ENCODE data around the gene FARP2.
A peak's percentile ranks its signal among the peaks of the same experiment; 100 is the strongest.
"Not testable (repeated sequence)": the region's sequence is repeated elsewhere in the genome, so short reads cannot be mapped to it uniquely, and the experiment has no call there.

Gene FARP2, protein sequence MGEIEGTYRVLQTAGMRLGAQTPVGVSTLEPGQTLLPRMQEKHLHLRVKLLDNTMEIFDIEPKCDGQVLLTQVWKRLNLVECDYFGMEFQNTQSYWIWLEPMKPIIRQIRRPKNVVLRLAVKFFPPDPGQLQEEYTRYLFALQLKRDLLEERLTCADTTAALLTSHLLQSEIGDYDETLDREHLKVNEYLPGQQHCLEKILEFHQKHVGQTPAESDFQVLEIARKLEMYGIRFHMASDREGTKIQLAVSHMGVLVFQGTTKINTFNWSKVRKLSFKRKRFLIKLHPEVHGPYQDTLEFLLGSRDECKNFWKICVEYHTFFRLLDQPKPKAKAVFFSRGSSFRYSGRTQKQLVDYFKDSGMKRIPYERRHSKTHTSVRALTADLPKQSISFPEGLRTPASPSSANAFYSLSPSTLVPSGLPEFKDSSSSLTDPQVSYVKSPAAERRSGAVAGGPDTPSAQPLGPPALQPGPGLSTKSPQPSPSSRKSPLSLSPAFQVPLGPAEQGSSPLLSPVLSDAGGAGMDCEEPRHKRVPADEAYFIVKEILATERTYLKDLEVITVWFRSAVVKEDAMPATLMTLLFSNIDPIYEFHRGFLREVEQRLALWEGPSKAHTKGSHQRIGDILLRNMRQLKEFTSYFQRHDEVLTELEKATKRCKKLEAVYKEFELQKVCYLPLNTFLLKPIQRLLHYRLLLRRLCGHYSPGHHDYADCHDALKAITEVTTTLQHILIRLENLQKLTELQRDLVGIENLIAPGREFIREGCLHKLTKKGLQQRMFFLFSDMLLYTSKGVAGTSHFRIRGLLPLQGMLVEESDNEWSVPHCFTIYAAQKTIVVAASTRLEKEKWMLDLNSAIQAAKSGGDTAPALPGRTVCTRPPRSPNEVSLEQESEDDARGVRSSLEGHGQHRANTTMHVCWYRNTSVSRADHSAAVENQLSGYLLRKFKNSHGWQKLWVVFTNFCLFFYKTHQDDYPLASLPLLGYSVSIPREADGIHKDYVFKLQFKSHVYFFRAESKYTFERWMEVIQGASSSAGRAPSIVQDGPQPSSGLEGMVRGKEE

GRCh38 chr2:241355983-241356870 is at the start of gene FARP2:
Gene FARP2, plus strand, starts transcription at chr2:241356285. Its CDS starts 16,823 bp downstream, at chr2:241373108.
- peak; percentile 99 for DNase-seq

DNA sequence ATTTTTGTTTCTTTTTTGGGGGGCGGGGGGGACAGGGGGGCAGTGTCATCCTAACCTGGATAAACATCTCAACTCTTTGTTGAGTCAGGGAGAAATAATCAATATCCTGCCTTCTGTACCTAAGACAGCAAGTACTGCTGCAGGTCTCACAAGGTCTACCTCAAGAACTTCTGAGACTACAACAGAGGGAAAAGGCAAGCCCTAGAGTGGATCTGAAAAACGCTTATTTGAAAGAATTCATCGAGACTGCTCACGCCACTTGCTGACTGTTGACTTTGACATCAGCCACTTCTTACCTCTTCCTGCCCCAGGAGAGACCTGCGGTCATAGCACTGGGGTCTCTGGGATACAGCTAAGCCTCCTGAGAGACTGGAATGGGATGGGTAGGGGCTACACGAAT is 49.0 kb upstream of the FARP2 start:
- no peak for DNase-seq

- DNase-seq: no peak
These were observed 47.8 kb upstream of the FARP2 start for GRCh38 chr2:241308267-241308666.

- DNase-seq: no peak
These were observed 47.1 kb upstream of the FARP2 start for GRCh38 chr2:241308832-241309500.

GRCh38 chr2:241309684-241310117 is 46.4 kb upstream of the FARP2 start:
- no peak for DNase-seq

DNA sequence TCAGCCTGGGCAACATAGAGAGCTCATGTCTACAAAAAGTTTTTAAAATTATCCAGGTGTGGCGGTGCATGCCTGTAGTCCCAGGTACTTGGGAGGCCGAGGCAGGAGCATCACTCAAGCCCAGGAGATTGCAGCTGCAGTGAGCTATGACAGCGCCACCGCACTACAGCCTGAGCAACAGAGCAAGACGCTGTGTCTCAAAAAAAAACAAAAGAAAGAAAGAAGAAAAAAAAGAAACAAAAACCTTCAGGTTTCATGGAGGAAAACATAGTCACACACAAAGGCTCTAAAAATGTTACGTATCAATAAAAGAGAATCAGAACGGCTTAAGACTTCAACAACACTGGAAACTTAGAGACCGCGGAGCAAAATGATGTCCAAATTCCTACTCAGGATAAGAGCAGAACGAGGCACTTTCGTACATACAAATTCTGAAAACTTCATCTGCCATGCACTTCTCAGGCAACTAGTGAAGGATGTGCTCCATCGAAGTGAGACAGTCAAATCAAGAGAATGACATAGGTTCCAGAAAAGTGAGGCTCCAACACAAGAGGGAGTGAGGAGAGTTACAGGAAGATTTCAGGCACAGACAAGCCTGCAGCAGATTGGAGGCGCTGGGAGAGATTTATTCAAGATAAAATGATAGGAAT is 45.0 kb upstream of the FARP2 start:
- no peak for DNase-seq

DNA sequence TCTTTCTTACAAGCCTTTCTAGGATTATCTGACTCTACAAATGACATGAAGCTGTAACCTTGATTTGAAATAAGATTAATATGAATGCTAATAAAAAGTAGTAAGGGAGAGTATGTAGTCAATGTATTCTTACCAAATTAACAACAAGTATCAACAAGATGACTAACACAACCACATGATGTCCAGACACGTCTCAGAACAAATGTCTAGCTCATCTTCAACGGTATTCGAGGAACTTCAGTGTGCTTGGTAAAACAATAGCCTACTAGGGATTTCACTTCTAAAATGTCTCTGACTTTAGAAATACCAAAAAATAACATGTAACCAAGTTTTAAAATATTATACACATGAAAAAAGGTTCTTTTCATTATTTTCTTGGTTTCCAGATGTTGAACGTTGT is 44.0 kb upstream of the FARP2 start:
- DNase-seq: no peak

GRCh38 chr2:241313543-241314095 is 42.5 kb upstream of the FARP2 start:
- no peak for DNase-seq

- no peak for DNase-seq
These were observed 41.6 kb upstream of the FARP2 start for GRCh38 chr2:241314226-241315092.

DNA sequence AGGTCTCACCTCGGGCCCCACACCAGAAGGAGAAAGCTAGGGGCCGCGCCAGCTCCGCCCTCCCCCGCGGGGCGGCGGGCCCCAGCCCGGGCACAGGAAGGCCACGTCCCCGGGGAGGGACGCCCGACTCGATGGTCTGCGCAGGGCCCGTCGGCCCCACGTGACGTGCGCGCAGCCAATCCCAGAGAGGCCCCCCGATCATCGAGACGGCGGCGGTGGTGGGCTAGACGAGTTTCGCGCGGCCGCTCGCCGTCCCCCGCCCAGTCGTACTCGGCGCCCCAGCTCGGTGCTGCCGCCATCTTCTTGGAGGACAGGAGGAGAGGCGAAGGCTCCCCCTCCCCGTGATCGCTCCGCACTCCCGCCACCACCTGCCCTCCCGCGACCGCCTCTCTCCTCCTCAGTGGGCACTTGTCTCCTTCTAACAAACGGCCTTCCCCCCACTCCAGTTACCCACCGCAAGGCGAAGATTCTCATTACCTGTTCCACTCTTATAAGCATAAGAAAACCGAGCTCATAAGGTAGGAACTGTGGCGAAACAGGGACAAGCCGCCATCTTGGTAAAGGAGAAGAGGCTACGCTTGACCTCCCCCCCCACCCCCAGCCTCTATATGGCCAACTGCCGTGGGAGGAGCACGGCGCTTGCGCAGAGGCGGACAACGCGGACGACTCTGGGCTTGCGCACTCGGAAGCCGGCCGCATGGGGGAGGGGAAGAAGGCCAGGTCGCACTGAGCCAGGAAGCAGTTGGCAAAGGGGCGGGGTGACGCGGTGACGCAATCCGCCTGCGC is 40.8 kb upstream of the FARP2 start, which contains the start of gene HDLBP:
Gene HDLBP, minus strand, starts transcription at position 580 of the 786 bp plus-strand sequence. CDS start 48,803 bp downstream, outside the sequence.
- peak; percentile 100 for DNase-seq

GRCh38 chr2:241315879-241316631 is 40.0 kb upstream of the FARP2 start, which contains the start of gene SEPTIN2:
Gene SEPTIN2, plus strand, starts transcription at chr2:241315925. Its CDS starts 8,308 bp downstream, at chr2:241324233.
- DNase-seq: peak; percentile 89

- DNase-seq: no peak
These were observed 39.3 kb upstream of the FARP2 start for GRCh38 chr2:241316825-241317224.

DNA sequence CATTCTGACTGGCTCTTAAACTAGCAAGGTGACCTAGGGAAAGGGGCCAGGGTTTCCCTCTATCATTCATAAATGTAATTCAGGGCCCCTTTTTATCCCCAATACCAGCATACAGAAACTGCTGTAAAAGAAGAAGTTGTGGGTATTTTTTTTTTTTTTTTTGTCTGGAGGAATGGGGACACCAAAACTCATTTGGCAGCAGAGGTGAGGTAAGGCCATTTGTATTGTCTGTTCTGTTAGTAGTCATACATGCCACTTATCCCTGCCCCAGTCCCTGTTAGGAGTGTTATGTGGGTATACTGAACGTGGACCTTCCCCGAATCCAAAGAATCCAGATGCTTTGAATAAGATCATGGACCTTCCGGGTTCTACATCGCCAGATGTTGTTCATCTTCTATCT is 38.7 kb upstream of the FARP2 start:
- no peak for DNase-seq

- DNase-seq: not testable (repeated sequence)
These were observed 37.3 kb upstream of the FARP2 start for GRCh38 chr2:241318830-241319229.

GRCh38 chr2:241320394-241320793 is 35.7 kb upstream of the FARP2 start:
- DNase-seq: no peak

- DNase-seq: no peak
These were observed 35.1 kb upstream of the FARP2 start for GRCh38 chr2:241321033-241321432.

DNA sequence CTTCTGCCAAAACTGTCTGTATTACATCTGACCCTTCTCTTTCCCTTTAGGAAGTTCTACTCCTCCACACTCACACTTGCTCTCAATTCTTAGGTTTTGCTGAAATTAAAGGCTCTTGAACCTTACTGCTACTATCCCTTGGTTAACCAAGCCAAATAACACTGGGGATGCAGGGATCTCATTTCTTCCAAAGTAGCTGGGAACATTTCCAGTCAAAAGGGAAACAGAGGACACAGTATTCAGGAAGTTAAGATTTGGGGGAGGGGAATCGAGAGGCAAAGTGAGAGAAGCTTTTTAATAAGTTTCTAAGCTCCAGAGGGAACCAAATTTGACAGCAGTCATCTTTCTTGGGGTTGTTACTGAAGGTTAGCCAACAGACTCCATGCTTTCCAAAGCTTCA is 34.2 kb upstream of the FARP2 start:
- no peak for DNase-seq

GRCh38 chr2:241323778-241324177 is 32.3 kb upstream of the FARP2 start:
- no peak for DNase-seq
